Hepatocyte (in vitro differentiated cells): ENCODE measurements around the gene SERPINE1.

Source experiments
- EZH2phosphoT487 ChIP-seq: fragments of 200-600 bp; sonication (generic); IDR thresholded peaks from one replicate; pipeline ENCODE4 v1.6.1; 2018; ENCODE audit warnings: antibody characterized with exemption, mild to moderate bottlenecking, low read depth, moderate library complexity; ENCODE audit not compliant: unreplicated experiment, severe bottlenecking
- TF ChIP-seq, protein P1 (sequence below): fragments of 200-600 bp; sonication (generic); IDR thresholded peaks from 2 replicates; pipeline ENCODE4 v1.5.1; 2016; ENCODE audit warnings: antibody characterized with exemption, mild to moderate bottlenecking; ENCODE audit not compliant: poor library complexity

DNA sequence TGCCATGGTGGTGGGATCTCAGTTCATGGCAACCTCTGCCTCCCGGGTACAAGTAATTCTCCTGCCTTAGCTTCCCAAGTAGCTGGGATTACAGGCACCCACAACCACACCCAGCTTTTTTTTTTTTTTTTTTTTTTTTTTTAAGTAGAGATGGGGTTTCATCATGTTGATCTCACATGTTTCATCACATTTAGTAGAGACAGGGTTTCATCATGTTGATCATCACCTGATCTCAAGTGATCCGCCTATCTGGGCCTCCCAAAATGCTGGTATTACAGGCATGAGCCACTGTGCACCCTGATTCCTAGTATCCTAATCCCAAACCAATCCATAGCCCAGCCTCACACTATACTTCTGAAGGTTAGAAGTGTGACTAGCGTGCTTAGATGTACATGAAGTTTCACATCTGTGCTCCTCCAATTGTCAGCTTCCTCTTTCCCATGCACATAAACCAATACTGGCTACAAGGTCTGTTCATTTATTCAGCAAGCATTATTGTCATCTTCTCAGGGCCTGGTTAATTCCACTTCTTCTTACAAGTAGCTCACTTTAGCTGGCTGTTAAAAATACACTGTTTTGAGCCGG is 60.0 kb downstream of the SERPINE1 start:
- TF ChIP-seq, protein P1, sequence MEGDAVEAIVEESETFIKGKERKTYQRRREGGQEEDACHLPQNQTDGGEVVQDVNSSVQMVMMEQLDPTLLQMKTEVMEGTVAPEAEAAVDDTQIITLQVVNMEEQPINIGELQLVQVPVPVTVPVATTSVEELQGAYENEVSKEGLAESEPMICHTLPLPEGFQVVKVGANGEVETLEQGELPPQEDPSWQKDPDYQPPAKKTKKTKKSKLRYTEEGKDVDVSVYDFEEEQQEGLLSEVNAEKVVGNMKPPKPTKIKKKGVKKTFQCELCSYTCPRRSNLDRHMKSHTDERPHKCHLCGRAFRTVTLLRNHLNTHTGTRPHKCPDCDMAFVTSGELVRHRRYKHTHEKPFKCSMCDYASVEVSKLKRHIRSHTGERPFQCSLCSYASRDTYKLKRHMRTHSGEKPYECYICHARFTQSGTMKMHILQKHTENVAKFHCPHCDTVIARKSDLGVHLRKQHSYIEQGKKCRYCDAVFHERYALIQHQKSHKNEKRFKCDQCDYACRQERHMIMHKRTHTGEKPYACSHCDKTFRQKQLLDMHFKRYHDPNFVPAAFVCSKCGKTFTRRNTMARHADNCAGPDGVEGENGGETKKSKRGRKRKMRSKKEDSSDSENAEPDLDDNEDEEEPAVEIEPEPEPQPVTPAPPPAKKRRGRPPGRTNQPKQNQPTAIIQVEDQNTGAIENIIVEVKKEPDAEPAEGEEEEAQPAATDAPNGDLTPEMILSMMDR: no peak
- no peak for TF ChIP-seq EZH2phosphoT487
